ELR (cell line): ENCODE measurements around the gene GALM.
"Not testable (repeated sequence)": the region's sequence is repeated elsewhere in the genome, so short reads cannot be mapped to it uniquely, and the experiment has no call there.

Source experiments
- DNase-seq: peaks from one replicate; pipeline ENCODE4 v3.0.0-alpha.2; 2015; ENCODE audit warnings: low read depth

Gene GALM

DNA sequence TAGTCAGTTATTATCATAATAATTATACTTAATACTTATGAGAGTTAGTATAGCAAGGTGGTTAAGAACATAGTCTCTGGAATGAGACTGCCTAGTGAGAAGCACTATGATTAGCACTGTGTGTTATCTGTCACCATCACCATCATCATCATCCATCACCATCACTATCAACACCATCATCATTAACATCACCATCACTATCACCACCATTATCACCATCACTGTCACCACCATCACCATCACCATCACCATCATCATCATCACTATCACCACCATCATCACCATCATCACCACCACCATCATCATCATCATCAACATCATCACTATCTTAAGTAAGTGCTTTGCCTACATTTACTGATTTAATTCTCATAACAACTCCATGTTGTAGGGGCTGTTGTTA, 45.6 kb downstream of the GALM start:
- no peak for DNase-seq

- DNase-seq = no peak
Measured at GRCh38 chr2:38712413-38712812, 46.5 kb downstream of the GALM start.

GRCh38 chr2:38712871-38713270, 47.0 kb downstream of the GALM start:
- no peak for DNase-seq

- no peak for DNase-seq
Measured at GRCh38 chr2:38713338-38713737, 47.4 kb downstream of the GALM start.

GRCh38 chr2:38714941-38715340, 49.0 kb downstream of the GALM start:
- not testable (repeated sequence) for DNase-seq

GRCh38 chr2:38716185-38716584, 50.3 kb downstream of the GALM start:
- DNase-seq = no peak

DNA sequence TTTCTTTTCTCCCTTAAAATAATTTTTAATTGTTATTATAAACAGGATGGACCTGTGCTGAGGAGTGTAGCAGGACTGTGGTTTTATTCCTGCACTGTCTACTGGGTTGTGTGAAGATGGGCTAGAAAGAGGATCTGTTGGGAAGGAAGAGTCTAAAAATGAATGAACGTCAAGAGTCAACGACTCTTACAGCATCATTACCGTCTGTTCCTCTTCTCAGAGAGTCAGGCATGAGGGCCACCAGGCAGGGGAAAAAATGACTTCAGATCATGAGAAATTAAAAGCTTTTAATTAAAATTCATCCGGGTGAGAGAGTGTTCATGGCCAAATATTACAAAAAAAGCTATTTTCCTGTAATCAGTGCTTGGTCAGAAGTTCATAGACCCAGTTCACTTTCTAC, 52.7 kb downstream of the GALM start:
- no peak for DNase-seq

DNA sequence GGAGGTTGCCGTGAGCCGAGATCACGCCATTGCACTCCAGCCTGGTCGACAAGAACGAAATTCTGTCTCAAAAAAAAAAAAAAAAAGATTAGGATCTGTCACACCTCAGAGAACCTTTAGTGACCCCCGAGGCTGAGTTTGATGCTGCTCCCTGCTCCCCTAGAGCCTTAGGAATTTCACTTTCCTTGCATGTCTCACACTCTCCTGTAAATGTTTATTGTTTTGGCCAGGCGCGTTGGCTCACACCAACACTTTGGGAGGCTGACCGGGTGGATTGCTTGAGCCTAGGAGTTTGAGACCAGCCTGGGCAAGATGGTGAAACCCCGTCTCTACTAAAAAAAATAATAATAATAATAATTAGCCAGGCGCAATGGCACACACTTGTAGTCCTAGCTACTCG, 53.8 kb downstream of the GALM start:
- DNase-seq = no peak

DNA sequence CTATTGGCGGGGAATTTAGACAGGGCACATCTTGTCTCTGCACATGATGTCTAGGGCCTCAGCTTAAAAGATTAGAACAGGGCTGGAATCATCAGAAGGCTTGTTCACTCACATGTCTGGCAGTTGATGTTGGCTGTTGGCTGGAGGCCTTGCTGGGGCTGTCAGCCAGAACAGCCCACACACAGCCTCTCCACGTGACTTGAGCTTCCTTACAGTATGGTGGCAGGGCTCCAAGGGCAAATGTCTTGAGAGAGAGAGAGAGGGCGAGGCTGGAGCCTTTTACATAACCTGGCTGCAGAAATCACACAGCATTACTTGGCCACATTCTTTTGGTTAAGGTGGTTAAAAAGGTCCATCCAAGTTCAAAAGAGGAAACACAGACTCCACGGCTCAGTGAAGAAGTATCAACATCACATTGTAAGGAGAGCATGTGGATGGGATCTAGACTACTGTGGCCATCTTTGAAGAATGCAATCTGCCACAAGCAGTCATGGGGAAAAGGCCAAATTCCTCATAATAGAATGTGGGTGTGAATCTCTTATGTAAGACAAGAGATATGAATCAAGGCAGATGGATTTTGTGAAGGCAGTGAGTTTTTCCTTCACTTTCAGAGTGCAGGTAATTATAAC, 54.8 kb downstream of the GALM start:
- DNase-seq = peak; percentile 79

GRCh38 chr2:38722271-38723061, 56.6 kb downstream of the GALM start:
- no peak for DNase-seq

DNA sequence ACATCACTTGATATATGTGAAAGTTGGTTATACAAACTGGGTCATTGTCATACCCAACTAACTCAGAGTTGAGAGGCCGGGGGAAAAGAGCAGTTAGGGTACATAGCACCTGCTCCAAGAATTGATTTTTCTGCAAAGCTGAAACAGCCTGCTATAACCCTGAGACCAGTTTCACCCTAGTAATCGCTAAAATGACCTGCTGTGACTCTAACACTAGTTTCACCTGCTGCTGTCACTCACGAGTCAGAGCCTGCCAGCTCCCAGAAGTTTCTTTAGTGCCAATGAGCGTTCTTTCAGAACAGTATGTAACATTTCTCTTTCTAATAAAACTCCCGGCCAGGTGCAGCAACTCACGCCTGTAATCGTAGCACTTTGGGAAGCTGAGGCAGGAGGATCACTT, 57.3 kb downstream of the GALM start:
- no peak for DNase-seq

- no peak for DNase-seq
Measured at GRCh38 chr2:38727661-38728060, 61.7 kb downstream of the GALM start.

- DNase-seq = no peak
Measured at GRCh38 chr2:38728694-38729093, 62.8 kb downstream of the GALM start.

- DNase-seq = no peak
Measured at GRCh38 chr2:38731090-38731489, 65.2 kb downstream of the GALM start.

DNA sequence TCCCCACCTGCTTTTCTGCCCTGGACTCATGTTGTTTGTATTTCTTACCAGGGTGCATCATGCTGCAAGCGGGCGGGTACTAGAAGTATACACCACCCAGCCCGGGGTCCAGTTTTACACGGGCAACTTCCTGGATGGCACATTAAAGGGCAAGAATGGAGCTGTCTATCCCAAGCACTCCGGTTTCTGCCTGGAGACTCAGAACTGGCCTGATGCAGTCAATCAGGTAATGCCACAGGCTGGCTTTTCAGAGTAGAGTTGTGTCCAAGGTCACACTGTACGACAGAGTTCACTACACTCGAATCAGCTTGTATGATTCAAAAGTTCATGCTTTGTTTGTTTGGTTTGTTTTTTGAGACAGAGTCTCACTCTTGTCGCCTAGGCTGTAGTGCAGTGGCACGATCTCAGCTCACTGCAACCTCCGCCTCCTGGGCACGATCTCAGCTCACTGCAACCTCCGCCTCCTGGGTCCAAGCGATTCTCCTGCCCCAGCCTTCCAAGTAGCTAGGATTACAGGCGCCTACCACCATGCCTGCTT, 65.8 kb downstream of the GALM start:
- DNase-seq = no peak

DNA sequence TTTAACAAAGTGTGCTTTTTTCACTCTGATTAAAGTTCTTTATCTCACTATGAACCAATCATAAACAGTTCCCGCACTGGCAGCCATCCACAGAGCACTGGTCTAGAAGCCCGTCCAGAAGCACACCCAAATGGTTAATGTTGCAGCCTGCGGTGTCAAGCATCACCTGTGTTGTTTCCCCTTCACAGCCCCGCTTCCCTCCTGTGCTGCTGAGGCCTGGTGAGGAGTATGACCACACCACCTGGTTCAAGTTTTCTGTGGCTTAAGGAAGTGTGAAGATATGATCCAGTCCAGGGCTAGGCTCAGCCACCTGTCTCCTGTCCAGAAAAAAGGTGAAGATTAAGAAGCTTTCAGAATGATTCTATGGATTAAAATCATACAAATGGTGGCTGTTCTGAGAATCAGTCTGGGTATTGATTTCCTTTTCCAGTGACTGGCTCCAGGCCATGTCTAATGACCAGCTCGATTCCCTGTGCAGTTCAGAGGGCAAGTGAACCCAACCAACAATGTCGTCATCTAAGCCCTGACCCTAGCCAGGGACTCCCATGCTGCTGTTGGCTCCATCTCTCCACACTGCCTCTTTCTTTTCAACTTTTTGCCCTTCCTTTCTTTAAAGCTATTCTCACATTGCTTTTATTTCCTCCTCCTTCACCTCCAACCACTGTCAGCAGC, 67.5 kb downstream of the GALM start:
- DNase-seq = no peak

DNA sequence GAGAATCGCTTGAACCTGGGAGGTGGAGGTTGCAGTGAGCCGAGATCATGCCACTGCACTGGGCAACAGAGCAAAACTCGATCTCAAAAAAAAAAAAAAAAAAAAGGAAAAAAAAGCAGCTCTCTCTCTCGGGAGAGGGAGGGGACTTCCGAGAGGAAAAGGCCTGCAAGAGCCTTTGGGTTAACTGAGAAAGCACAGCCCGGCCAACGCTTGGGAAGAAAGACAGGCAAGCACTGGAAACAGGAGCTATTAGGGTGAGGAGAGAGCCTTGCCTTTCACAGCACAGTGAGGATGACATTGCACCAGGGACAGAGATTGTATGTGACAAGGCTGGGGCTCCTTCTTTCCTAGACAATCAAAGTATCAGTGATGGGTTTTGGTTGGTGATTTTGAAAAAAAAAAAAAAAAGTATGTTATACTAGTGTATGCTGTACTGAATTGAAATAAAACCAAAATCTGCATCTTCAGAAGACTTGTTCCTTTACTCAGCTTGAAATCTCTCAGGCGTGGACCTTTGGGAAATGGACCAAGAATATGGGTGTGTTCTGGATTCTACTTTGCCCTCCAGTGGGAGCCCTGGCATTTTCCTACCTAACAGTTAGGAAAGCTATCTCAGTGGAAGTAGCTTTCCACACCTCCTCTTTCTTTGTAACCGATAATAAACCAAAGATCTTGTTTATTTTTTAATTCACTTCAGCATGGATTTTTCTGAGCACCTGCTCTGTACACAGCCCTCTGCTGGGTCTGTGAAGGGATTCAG, 68.6 kb downstream of the GALM start:
- no peak for DNase-seq

- DNase-seq = no peak
Measured at GRCh38 chr2:38735999-38736320, 70.0 kb downstream of the GALM start.

DNA sequence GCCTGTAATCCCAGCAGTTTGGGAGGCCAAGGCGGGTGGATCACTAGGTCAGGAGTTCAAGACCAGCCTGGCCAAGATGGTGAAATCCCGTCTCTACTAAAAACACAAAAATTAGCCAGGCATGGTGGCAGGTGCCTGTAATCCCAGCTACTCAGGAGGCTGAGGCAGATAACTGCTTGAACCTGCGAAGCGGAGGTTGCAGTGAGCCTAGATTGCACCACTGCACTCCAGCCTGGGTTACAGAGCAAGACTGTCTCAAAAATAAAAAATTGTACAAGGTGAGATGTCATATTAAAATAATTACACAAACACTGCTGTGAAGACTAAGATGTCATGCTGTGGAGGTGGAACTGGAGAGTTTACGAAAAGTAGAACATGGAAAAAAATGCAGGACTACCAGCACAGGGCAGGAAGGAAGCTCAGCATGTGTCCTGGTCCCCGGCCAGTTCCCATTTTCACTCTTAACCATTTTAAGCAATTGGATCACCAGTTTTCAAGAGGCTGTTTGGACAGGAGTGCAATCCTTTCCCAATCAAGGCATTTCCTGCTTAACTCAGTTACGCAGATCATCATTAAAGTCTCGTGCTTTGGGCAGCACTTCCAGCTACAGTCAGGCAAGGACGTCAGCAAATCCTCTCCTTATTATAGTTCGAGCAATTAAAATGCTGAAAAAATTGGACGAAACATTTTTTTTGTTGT, 71.2 kb downstream of the GALM start:
- DNase-seq = not testable (repeated sequence)

- DNase-seq = no peak
Measured at GRCh38 chr2:38737925-38738324, 72.0 kb downstream of the GALM start.

DNA sequence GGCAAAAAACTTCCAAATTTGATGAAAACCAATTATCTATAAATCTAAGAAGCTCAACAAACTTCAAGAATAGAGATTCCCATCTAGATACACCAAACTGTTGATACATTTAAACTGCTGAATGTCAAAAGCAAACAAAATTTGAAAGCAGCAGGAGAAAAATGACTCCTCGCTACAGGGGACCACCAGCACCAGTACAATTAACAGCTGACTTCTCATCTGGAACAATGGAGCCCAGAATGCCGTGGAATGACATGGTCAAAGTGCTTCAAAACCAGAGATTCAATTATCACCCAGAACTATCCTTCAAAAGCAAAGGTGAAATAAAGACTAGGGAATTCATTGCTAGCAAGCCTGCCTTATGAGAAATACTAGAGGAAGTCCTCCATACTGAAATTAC, 73.6 kb downstream of the GALM start:
- no peak for DNase-seq
